H1 (cell line): ENCODE results near the gene RAI14. TPM values are rescaled to one million over a fixed set of nuclear protein-coding genes. Genes with fewer than 3 reads are reported as not detected.

ENCODE experiments used
- CTCF ChIA-PET: fragments of 300-600 bp; sonication (Branson Sonifier 250); formaldehyde crosslinking; loops from one replicate; lab custom pipeline; 2021; ENCODE audit not compliant: partially characterized antibody; lab: Charles Lee
- POLR2A ChIA-PET: fragments of 300-600 bp; sonication (Branson Sonifier 250); formaldehyde crosslinking; loops from one replicate; lab custom pipeline; 2021; ENCODE audit warnings: inconsistent platforms; ENCODE audit not compliant: partially characterized antibody; lab: Charles Lee
- DNase-seq, 2 experiments: peaks; one replicate each; pipeline versions ENCODE4 v3.0.0 to v3.0.0-alpha.2; 2010 to 2022; ENCODE audit warnings: low spot score in 2 of 2, low read depth in 1 of 2, mixed read lengths in 1 of 2
- FAIRE-seq: peaks from 2 replicates; lab custom pipeline; 2011; peaks lifted over from hg19 to GRCh38; lab: Jason Lieb, UNC
- H2AFZ ChIP-seq: 2 replicates; pipeline ENCODE4 v1.8.1; 2012; ENCODE audit warnings: low read length, inconsistent platforms
- H2AK5ac ChIP-seq: 2 replicates; pipeline ENCODE4 v1.6.1; 2013; ENCODE audit warnings: low read depth, low read length
- H2BK120ac ChIP-seq: replicated peaks from 2 replicates; pipeline ENCODE3; 2013; ENCODE audit warnings: low read depth, low read length, inconsistent platforms
- H2BK12ac ChIP-seq: 2 replicates; pipeline ENCODE4 v1.6.1; 2013; ENCODE audit warnings: low read depth, low read length
- H2BK15ac ChIP-seq: 2 replicates; pipeline ENCODE4 v1.6.1; 2013; ENCODE audit warnings: low read length
- H2BK20ac ChIP-seq: 2 replicates; pipeline ENCODE4 v1.6.1; 2013; ENCODE audit warnings: low read length
- H2BK5ac ChIP-seq: 2 replicates; pipeline ENCODE4 v1.6.1; 2013; ENCODE audit warnings: low read depth, low read length
- H3K14ac ChIP-seq: 2 replicates; pipeline ENCODE4 v1.6.1; 2013; ENCODE audit warnings: inconsistent platforms; ENCODE audit not compliant: insufficient read length
- H3K18ac ChIP-seq: 2 replicates; pipeline ENCODE4 v1.6.1; 2013; ENCODE audit warnings: low read length; ENCODE audit errors: extremely low read depth
- H3K23ac ChIP-seq: 2 replicates; pipeline ENCODE4 v1.6.1; 2013; ENCODE audit warnings: inconsistent platforms; ENCODE audit not compliant: insufficient read length
- H3K23me2 ChIP-seq: 2 replicates; pipeline ENCODE4 v1.6.1; 2013; ENCODE audit warnings: low read depth, low read length
- H3K27ac ChIP-seq: 2 replicates; pipeline ENCODE4 v1.6.1; 2011; ENCODE audit warnings: low read depth, low read length, inconsistent platforms
- H3K27me3 ChIP-seq, 4 experiments: replicated peaks in 1 of 4; 1 replicate in 1 of 4; 2 replicates in 3 of 4; pipeline versions ENCODE4 v1.6.1 to v1.8.1; 2011 to 2013; ENCODE audit warnings: low read length in 3 of 4, mild to moderate bottlenecking in 3 of 4, inconsistent platforms in 2 of 4, mixed read lengths in 2 of 4, moderate library complexity in 1 of 4; ENCODE audit not compliant: control insufficient read depth in 3 of 4, insufficient read depth in 3 of 4; ENCODE audit errors: extremely low read depth in 1 of 4
- H3K36me3 ChIP-seq, 4 experiments: 2 replicates each; pipeline versions ENCODE4 v1.6.1 to v1.8.1; 2011 to 2013; ENCODE audit warnings: mild to moderate bottlenecking in 4 of 4, low read length in 3 of 4, moderate library complexity in 2 of 4, control low read depth in 1 of 4, inconsistent platforms in 1 of 4; ENCODE audit not compliant: insufficient read depth in 4 of 4, control insufficient read depth in 2 of 4
- H3K4ac ChIP-seq: replicated peaks from 2 replicates; pipeline ENCODE3; 2013; ENCODE audit warnings: low read length, low read depth, mixed read lengths, inconsistent platforms; ENCODE audit not compliant: insufficient read length
- H3K4me1 ChIP-seq, 4 experiments: replicated peaks in 1 of 4; 1 replicate in 1 of 4; 2 replicates in 3 of 4; pipeline versions ENCODE4 v1.6.1 to v1.8.1; 2011 to 2013; ENCODE audit warnings: low read length in 3 of 4, inconsistent platforms in 2 of 4, mixed read lengths in 1 of 4; ENCODE audit not compliant: insufficient read depth in 4 of 4, control insufficient read depth in 3 of 4
- H3K4me2 ChIP-seq, 2 experiments: 2 replicates each; pipeline versions ENCODE4 v1.6.1 to v1.8.1; 2011 to 2013; ENCODE audit warnings: low read depth in 2 of 2, low read length in 2 of 2, control low read depth in 1 of 2, inconsistent platforms in 1 of 2, mild to moderate bottlenecking in 1 of 2; ENCODE audit not compliant: insufficient read depth in 1 of 2
- H3K4me3 ChIP-seq, 4 experiments: fragments of 200-600, 300-600 bp in 1 of 4; sonication (generic), shearing (Covaris generic), sonication (Bioruptor Twin) in 1 of 4; 2 replicates each; pipeline versions ENCODE4 v1.5.1 to v1.8.1; 2011 to 2016; ENCODE audit warnings: low read length in 4 of 4, low read depth in 3 of 4, control low read depth in 2 of 4, inconsistent platforms in 2 of 4, mild to moderate bottlenecking in 2 of 4, mixed read lengths in 1 of 4, moderate library complexity in 1 of 4; ENCODE audit not compliant: insufficient read depth in 2 of 4; ENCODE audit errors: extremely low read depth in 1 of 4
- H3K56ac ChIP-seq: replicated peaks from 2 replicates; pipeline ENCODE3; 2013; ENCODE audit warnings: low read depth, mild to moderate bottlenecking, mixed read lengths, low read length, inconsistent platforms; ENCODE audit not compliant: insufficient read length
- H3K79me1 ChIP-seq: 2 replicates; pipeline ENCODE4 v1.6.1; 2013; ENCODE audit warnings: low read depth, low read length, control low read depth
- H3K79me2 ChIP-seq, 2 experiments: 2 replicates each; pipeline versions ENCODE4 v1.6.1 to v1.8.1; 2012 to 2013; ENCODE audit warnings: low read length in 2 of 2, mild to moderate bottlenecking in 2 of 2, inconsistent platforms in 1 of 2; ENCODE audit not compliant: insufficient read depth in 2 of 2, control insufficient read depth in 1 of 2
- H3K9ac ChIP-seq, 4 experiments: replicated peaks in 1 of 4; 1 replicate in 1 of 4; 2 replicates in 3 of 4; pipeline versions ENCODE4 v1.6.1 to v1.8.1; 2011 to 2013; ENCODE audit warnings: low read depth in 3 of 4, low read length in 3 of 4, control low read depth in 2 of 4, mild to moderate bottlenecking in 2 of 4, moderate library complexity in 2 of 4, inconsistent platforms in 1 of 4; ENCODE audit errors: extremely low read depth in 1 of 4
- H3K9me3 ChIP-seq, 2 experiments: 2 replicates each; pipeline versions ENCODE4 v1.6.1 to v1.8.1; 2012 to 2013; ENCODE audit warnings: mild to moderate bottlenecking in 2 of 2, moderate library complexity in 2 of 2, control low read depth in 1 of 2, inconsistent platforms in 1 of 2, low read depth in 1 of 2, low read length in 1 of 2, mixed read lengths in 1 of 2; ENCODE audit not compliant: insufficient read depth in 2 of 2
- H4K20me1 ChIP-seq, 2 experiments: replicated peaks in 1 of 2; 2 replicates each; pipeline versions ENCODE3 to v1.8.1; 2011 to 2013; ENCODE audit warnings: inconsistent platforms in 2 of 2, low read length in 2 of 2, mild to moderate bottlenecking in 1 of 2; ENCODE audit not compliant: insufficient read depth in 2 of 2, control insufficient read depth in 1 of 2
- H4K5ac ChIP-seq: 2 replicates; pipeline ENCODE4 v1.6.1; 2013; ENCODE audit warnings: low read length, low read depth, mixed read lengths, inconsistent platforms; ENCODE audit not compliant: insufficient read length
- H4K8ac ChIP-seq: 2 replicates; pipeline ENCODE4 v1.8.0; 2013; ENCODE audit warnings: mild to moderate bottlenecking, moderate library complexity, low read length, inconsistent platforms; ENCODE audit not compliant: insufficient read depth; ENCODE audit errors: extremely low read depth
- H4K91ac ChIP-seq: replicated peaks from 2 replicates; pipeline ENCODE3; 2013; ENCODE audit warnings: low read length, mixed read lengths, inconsistent platforms; ENCODE audit not compliant: insufficient read length
- EGR1 ChIP-seq: IDR thresholded peaks from 2 replicates; pipeline ENCODE4 v1.6.1; 2011; ENCODE audit warnings: low read depth, low read length, borderline replicate concordance
- WGBS, 2 experiments: shearing (Covaris generic) in 1 of 2; methylation state at CpG; one replicate each; pipeline versions ENCODE4 v1.1.6 to v1.1.7; 2013 to 2015; ENCODE audit warnings: low lambda C conversion rate in 2 of 2, mixed read lengths in 2 of 2, inconsistent platforms in 1 of 2, low coverage in 1 of 2, missing lambda C conversion rate in 1 of 2; ENCODE audit not compliant: insufficient replicate concordance in 2 of 2, insufficient coverage in 1 of 2, insufficient read length in 1 of 2; ENCODE audit errors: extremely low coverage in 1 of 2, missing lambda C conversion rate in 1 of 2; 5-methylcytosine and 5-hydroxymethylcytosine counted together
- polyA plus RNA-seq, 7 experiments: library from polyadenylated mRNA; depleted of rRNA in 3 of 7; stranded (reverse) in 5 of 7; unstranded in 2 of 7; fragments of >200 nt in 5 of 7; fragments of 200-250 nt in 2 of 7; gene quantifications; 1 replicate in 5 of 7; 2 replicates in 1 of 7; 4 replicates in 1 of 7; pipeline versions ENCODE4 v1.2.1 to v1.2.3, GENCODE V29; 2011 to 2013; ENCODE audit warnings: missing spikeins in 2 of 7, mixed read lengths in 2 of 7
- total RNA-seq: library from RNA; stranded (reverse); fragmentation: NEBNext Ultra II Directional; extraction: Animal tissue kit (Norgen Biotek cat#: 25700); gene quantifications from 2 replicates; pipeline ENCODE4 v1.2.1, GENCODE V29; 2021

The RAI14 gene
- total and polyA plus RNA-seq, 2 of the 8 experiments (the other 6 are each of a cell fraction or from before 2014, with no cell fraction given), result 48.4 to 210 TPM

GRCh38 chr5:34682926-34683623 is 26.9 kb downstream of the RAI14 start:
- H3K4me2 ChIP-seq, result no peak overlapping the region
- no peak overlapping the region for H3K27ac ChIP-seq
- no peak for TF ChIP-seq EGR1

More at GRCh38 chr5:34682926-34683623, 26.9 kb downstream of the RAI14 start:
- 79% methylated on average over 8 of the region's 8 CpGs; no CpG with 5 or more reads in 1 of the 2 experiments for WGBS, 2 experiments
- no peak overlapping the region for H3K4me3 ChIP-seq
- no peak overlapping the region for H3K14ac ChIP-seq
- H2BK20ac ChIP-seq, result no peak overlapping the region
- no peak overlapping the region for H3K18ac ChIP-seq
- DNase-seq, result peak in 1 of 2 experiments; percentile 24
- no peak overlapping the region for H3K23ac ChIP-seq
- H2BK15ac ChIP-seq, result no peak overlapping the region
- peaks cover 5% of the 10 kb centered on the region; the same call in 1 of the 2 replicates for H3K79me1 ChIP-seq
- no peak overlapping the region for H3K56ac ChIP-seq
- no peaks in the 10 kb centered on the region; the same call in none of the 2 replicates for H3K23me2 ChIP-seq
- FAIRE-seq, result no peak
- no peak overlapping the region for H2BK12ac ChIP-seq
- H4K8ac ChIP-seq, result no peak overlapping the region
- peaks cover 2 to 10% (median 6%) of the 10 kb centered on the region in 4 experiments; a peak in 5 of 8 replicates for H3K36me3 ChIP-seq
- H3K9me3 ChIP-seq, result no peaks in the 10 kb centered on the region
- ChIA-PET POLR2A (no interaction called here), CTCF (interaction anchor here (0.7 kb wide), 1 partner anchor 452 kb away, joined by 3 read pairs; no protein-coding TSS in a partner anchor)
- H2AK5ac ChIP-seq, result no peak overlapping the region
- H4K91ac ChIP-seq, result no peak overlapping the region
- H4K5ac ChIP-seq, result no peak overlapping the region
- no peak overlapping the region for H2AFZ ChIP-seq
- H2BK120ac ChIP-seq, result no peak overlapping the region
- no peak overlapping the region for H2BK5ac ChIP-seq
- peaks cover 40 to 99% of the 10 kb centered on the region in 2 experiments for H3K79me2 ChIP-seq
- H3K4ac ChIP-seq, result no peak overlapping the region
- H3K9ac ChIP-seq, result no peak overlapping the region
- H4K20me1 ChIP-seq, result peaks cover 24 to 34% of the 10 kb centered on the region in 2 experiments
- no peaks in the 10 kb centered on the region for H3K27me3 ChIP-seq
- peaks cover 4 to 28% (median 16%) of the 10 kb centered on the region in 4 experiments for H3K4me1 ChIP-seq
